ENCODE results near the gene ELOVL6.

- TF ChIP-seq CTCF (IDR thresholded peaks at IDR 0.05; ENCODE audit: low read depth, low read length) (no peak), EZH2phosphoT487 (IDR thresholded peaks at IDR 0.05; ENCODE audit: low read depth) (no peak)
These were observed 25.7 kb upstream of the ELOVL6 start for GRCh38 chr4:110224142-110224541.

Measured in OCI-LY3 (cell line).